ENCODE data around the gene PLPPR5. TPM values are rescaled to one million over a fixed set of nuclear protein-coding genes. Genes with fewer than 3 reads are reported as not detected.

The PLPPR5 gene
- total RNA-seq, 1 experiment from 2014 or later: not detected

- TF ChIP-seq EZH2 (IDR thresholded peaks at IDR 0.05; ENCODE audit: low read depth): no peak
- no peaks in the 10 kb centered on the region for H3K79me2 ChIP-seq (ENCODE audit: low read depth)
- H3K4me2 ChIP-seq: no peak overlapping the region
- no peak for DNase-seq
- H3K4me3 ChIP-seq: no peak overlapping the region
- intact Hi-C loops (cut with micrococcal nuclease; ENCODE audit: unreplicated experiment): no loop called here
- CTCF ChIA-PET: no interaction called here
- no TSS peak for BruUV-seq (replicated peaks)
- POLR2A ChIA-PET (ENCODE audit: unreplicated experiment): no interaction called here
- H3K27me3 ChIP-seq (ENCODE audit: insufficient read depth, low read depth): no peaks in the 10 kb centered on the region
- no peaks in the 10 kb centered on the region for H3K4me1 ChIP-seq (replicated peaks; ENCODE audit: insufficient read depth)
- H2AFZ ChIP-seq: no peak overlapping the region
- H3K27ac ChIP-seq: no peak overlapping the region
- no peaks in the 10 kb centered on the region for H3K36me3 ChIP-seq (ENCODE audit: low read depth)
- H3F3A ChIP-seq (ENCODE audit: insufficient read depth, low read depth): no peaks in the 10 kb centered on the region
- no peaks in the 10 kb centered on the region for H3K9me2 ChIP-seq (ENCODE audit: insufficient read depth)
- no peaks in the 10 kb centered on the region for H3K9me3 ChIP-seq (ENCODE audit: insufficient read depth, low read depth)
- H4K20me1 ChIP-seq (ENCODE audit: insufficient read depth): no peaks in the 10 kb centered on the region
Observed at GRCh38 chr1:98962156-98962555, 42.5 kb downstream of the PLPPR5 start.

DNA sequence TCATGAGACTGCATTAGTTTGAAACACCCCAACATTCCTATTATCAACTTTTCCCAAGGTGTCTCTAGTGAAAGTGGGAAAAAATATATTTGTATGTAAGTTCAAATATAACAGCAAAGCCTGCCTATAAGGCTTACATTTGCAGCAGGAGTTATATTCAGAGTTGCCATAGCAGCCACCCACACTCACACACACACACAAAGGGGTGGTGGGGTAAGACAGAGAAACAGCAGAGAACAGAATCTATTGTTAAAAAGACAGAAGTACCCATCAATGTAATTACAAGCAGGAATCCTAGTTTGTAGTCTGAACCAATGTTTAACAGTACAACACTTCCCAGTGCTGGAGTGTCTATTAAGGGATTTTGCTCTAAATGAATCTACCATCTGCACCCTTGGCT, 55.0 kb downstream of the PLPPR5 start:
- Histone ChIP-seq H3K36me3 (ENCODE audit: low read depth) (no peaks in the 10 kb centered on the region), H3K27me3 (ENCODE audit: insufficient read depth, low read depth) (no peaks in the 10 kb centered on the region), H3K9me2 (ENCODE audit: insufficient read depth) (no peaks in the 10 kb centered on the region), H3K4me2 (no peak overlapping the region), H3K4me3 (no peak overlapping the region), H2AFZ (no peak overlapping the region), H3F3A (ENCODE audit: insufficient read depth, low read depth) (no peaks in the 10 kb centered on the region), H3K9me3 (ENCODE audit: insufficient read depth, low read depth) (no peaks in the 10 kb centered on the region), H4K20me1 (ENCODE audit: insufficient read depth) (no peaks in the 10 kb centered on the region), H3K27ac (no peak overlapping the region), H3K79me2 (ENCODE audit: low read depth) (no peaks in the 10 kb centered on the region), H3K4me1 (replicated peaks; ENCODE audit: insufficient read depth) (no peaks in the 10 kb centered on the region)
- intact Hi-C loops (cut with micrococcal nuclease; ENCODE audit: unreplicated experiment): no loop called here
- TF ChIP-seq CTCF (conservative IDR thresholded peaks at IDR 0.05): no peak
- TF ChIP-seq EZH2 (IDR thresholded peaks at IDR 0.05; ENCODE audit: low read depth): no peak
- ChIA-PET POLR2A (ENCODE audit: unreplicated experiment) (no interaction called here), CTCF (no interaction called here)
- no TSS peak for BruUV-seq (replicated peaks)
- DNase-seq: no peak

DNA sequence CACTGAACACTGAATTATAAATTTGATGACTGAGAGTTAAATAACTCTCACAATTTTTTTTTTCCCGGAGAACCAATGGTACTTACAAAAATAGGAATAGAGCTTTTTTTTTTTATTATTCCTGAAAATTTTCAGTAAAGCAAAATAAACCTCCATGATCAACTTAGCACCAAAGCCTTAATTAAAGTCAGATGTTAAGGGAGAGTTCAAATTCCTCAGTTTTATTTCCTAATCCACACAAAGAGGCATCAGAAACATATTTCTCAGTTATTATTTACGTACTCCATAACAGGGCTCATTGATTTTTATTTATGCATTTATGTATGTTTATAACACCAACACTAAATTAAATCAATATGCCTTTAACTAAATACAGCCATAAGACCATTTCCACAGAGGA, 55.5 kb downstream of the PLPPR5 start:
- no peaks in the 10 kb centered on the region for H3K9me2 ChIP-seq (ENCODE audit: insufficient read depth)
- no peak for DNase-seq
- H3F3A ChIP-seq (ENCODE audit: insufficient read depth, low read depth): no peaks in the 10 kb centered on the region
- H3K9me3 ChIP-seq (ENCODE audit: insufficient read depth, low read depth): no peaks in the 10 kb centered on the region
- H2AFZ ChIP-seq: no peak overlapping the region
- no peak overlapping the region for H3K27ac ChIP-seq
- POLR2A ChIA-PET (ENCODE audit: unreplicated experiment): no interaction called here
- no peaks in the 10 kb centered on the region for H3K36me3 ChIP-seq (ENCODE audit: low read depth)
- no peaks in the 10 kb centered on the region for H3K4me1 ChIP-seq (replicated peaks; ENCODE audit: insufficient read depth)
- no peak overlapping the region for H3K4me2 ChIP-seq
- BruUV-seq (replicated peaks): no TSS peak
- CTCF ChIA-PET: no interaction called here
- intact Hi-C loops (cut with micrococcal nuclease; ENCODE audit: unreplicated experiment): no loop called here
- H3K4me3 ChIP-seq: no peak overlapping the region
- no peaks in the 10 kb centered on the region for H3K79me2 ChIP-seq (ENCODE audit: low read depth)
- H4K20me1 ChIP-seq (ENCODE audit: insufficient read depth): no peaks in the 10 kb centered on the region
- H3K27me3 ChIP-seq (ENCODE audit: insufficient read depth, low read depth): no peaks in the 10 kb centered on the region
- no peak for TF ChIP-seq EZH2 (IDR thresholded peaks at IDR 0.05; ENCODE audit: low read depth)
- no peak for TF ChIP-seq CTCF (conservative IDR thresholded peaks at IDR 0.05)

GRCh38 chr1:98947071-98947470, 57.6 kb downstream of the PLPPR5 start:
- intact Hi-C loops (cut with micrococcal nuclease; ENCODE audit: unreplicated experiment): no loop called here
- Histone ChIP-seq H3K4me1 (replicated peaks; ENCODE audit: insufficient read depth) (no peaks in the 10 kb centered on the region), H3F3A (ENCODE audit: insufficient read depth, low read depth) (no peaks in the 10 kb centered on the region), H3K79me2 (ENCODE audit: low read depth) (no peaks in the 10 kb centered on the region), H3K4me2 (no peak overlapping the region), H3K27me3 (ENCODE audit: insufficient read depth, low read depth) (no peaks in the 10 kb centered on the region), H3K36me3 (ENCODE audit: low read depth) (no peaks in the 10 kb centered on the region), H3K27ac (no peak overlapping the region), H3K4me3 (no peak overlapping the region), H4K20me1 (ENCODE audit: insufficient read depth) (no peaks in the 10 kb centered on the region), H3K9me2 (ENCODE audit: insufficient read depth) (no peaks in the 10 kb centered on the region), H2AFZ (no peak overlapping the region), H3K9me3 (ENCODE audit: insufficient read depth, low read depth) (no peaks in the 10 kb centered on the region)
- POLR2A ChIA-PET (ENCODE audit: unreplicated experiment): no interaction called here
- TF ChIP-seq EZH2 (IDR thresholded peaks at IDR 0.05; ENCODE audit: low read depth) (no peak), CTCF (conservative IDR thresholded peaks at IDR 0.05) (no peak)
- CTCF ChIA-PET: no interaction called here
- no TSS peak for BruUV-seq (replicated peaks)
- DNase-seq: no peak
